ENCODE data around the gene TOMM20. TPM values are rescaled to one million over a fixed set of nuclear protein-coding genes. Genes with fewer than 3 reads are reported as not detected.

The TOMM20 gene
- total and polyA plus RNA-seq, 9 of the 15 experiments (the other 6 are each of a cell fraction or from before 2014, with no cell fraction given), result 70.6 to 334 (median 159) TPM

DNA sequence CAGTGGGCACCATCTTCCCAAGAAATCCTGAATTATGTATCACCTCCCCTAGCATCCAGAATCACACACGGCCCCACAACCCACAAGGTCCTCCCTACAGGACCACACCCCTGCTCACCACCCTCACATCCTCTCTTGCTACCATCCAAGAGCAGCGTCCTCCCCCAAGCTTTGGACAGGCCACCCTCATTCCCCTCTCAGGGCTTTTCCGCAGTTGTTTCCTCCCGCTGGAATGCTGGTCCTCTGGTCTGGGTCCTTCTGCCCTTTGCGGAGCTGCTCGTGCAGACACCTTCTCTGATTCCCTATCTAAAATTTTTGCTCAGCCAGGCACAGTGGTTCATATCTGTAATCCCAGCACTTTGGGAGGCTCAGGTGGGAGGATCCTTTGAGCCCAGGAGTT, 56.5 kb downstream of the TOMM20 start:
- ATAC-seq (no peak), DNase-seq (ENCODE audit: extremely low read depth in 1 of 4, low spot score in 3 of 4) (no peak), FAIRE-seq (no peak)
- Histone ChIP-seq H3K36me3 (ENCODE audit: control insufficient read depth, insufficient read depth, low read length) (no peaks in the 10 kb centered on the region), H3K79me2 (ENCODE audit: control insufficient read depth, insufficient read depth, low read length) (no peaks in the 10 kb centered on the region), H3K27ac (ENCODE audit: extremely low read depth, low read depth, low read length) (no peak overlapping the region), H3K9me3 (replicated peaks; ENCODE audit: control insufficient read depth, insufficient read depth, low read depth, low read length) (no peaks in the 10 kb centered on the region), H3K4me1 (replicated peaks in 1 of 2; ENCODE audit: control insufficient read depth in 2 of 2, insufficient read depth in 2 of 2, low read length in 2 of 2) (peaks cover 38 to 40% of the 10 kb centered on the region in 2 experiments), H3K9me1 (ENCODE audit: control insufficient read depth, insufficient read depth, low read length) (peaks cover 3% of the 10 kb centered on the region), H3K4me2 (ENCODE audit: insufficient read depth, low read length) (no peak overlapping the region), H3K27me3 (ENCODE audit: control insufficient read depth in 2 of 2, insufficient read depth in 2 of 2, low read length in 2 of 2) (no peaks in the 10 kb centered on the region), H4K20me1 (replicated peaks; ENCODE audit: control insufficient read depth, insufficient read depth, low read length) (no peaks in the 10 kb centered on the region), H3K4me3 (no peak overlapping the region), H3K9ac (ENCODE audit: insufficient read depth in 1 of 2, low read depth in 2 of 2, low read length in 2 of 2) (no peak overlapping the region), H2AFZ (ENCODE audit: low read depth, low read length) (no peak overlapping the region)
- peak; percentile 62 for TF ChIP-seq ZNF263 (CRISPR knock-in tag; IDR thresholded peaks at IDR 0.05; ENCODE audit: borderline replicate concordance)
- TF ChIP-seq, protein P1, sequence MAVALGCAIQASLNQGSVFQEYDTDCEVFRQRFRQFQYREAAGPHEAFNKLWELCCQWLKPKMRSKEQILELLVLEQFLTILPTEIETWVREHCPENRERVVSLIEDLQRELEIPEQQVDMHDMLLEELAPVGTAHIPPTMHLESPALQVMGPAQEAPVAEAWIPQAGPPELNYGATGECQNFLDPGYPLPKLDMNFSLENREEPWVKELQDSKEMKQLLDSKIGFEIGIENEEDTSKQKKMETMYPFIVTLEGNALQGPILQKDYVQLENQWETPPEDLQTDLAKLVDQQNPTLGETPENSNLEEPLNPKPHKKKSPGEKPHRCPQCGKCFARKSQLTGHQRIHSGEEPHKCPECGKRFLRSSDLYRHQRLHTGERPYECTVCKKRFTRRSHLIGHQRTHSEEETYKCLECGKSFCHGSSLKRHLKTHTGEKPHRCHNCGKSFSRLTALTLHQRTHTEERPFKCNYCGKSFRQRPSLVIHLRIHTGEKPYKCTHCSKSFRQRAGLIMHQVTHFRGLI (CRISPR knock-in tag; IDR thresholded peaks at IDR 0.05), result no peak
- 13% methylated on average over 6 of the region's 6 CpGs for WGBS (ENCODE audit: insufficient coverage, low coverage, missing lambda C conversion rate)
- no TSS peak for BruUV-seq (replicated peaks)
- ChIA-PET CTCF (ENCODE audit: low intra/inter-chr PET ratio) (no interaction called here), POLR2A (no interaction called here)
- in situ Hi-C loops (cut with MboI), result no loop called here
- intact Hi-C loops (cut with micrococcal nuclease), result no loop called here

DNA sequence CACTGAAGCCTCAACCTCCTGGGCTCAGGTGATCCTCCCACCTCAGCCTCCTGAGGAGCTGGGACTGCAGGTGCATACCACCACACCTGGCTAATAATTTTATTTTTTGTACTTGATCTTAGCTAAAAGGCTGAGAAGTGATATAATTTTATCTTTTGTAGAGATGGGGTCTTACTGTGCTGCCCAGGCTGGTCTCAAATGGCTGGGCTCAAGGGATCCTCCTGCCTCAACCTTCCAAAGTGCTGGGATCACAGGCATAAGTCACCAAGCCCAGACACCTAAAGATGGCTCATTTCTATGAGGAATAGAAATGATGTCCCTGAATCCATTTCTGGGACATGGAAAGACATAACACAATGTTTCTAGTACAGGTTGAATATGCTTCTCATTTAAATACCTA, 57.8 kb downstream of the TOMM20 start:
- Histone ChIP-seq H4K20me1 (replicated peaks; ENCODE audit: control insufficient read depth, insufficient read depth, low read length) (no peaks in the 10 kb centered on the region), H3K27me3 (ENCODE audit: control insufficient read depth in 2 of 2, insufficient read depth in 2 of 2, low read length in 2 of 2) (no peaks in the 10 kb centered on the region), H3K4me2 (ENCODE audit: insufficient read depth, low read length) (no peak overlapping the region), H3K79me2 (ENCODE audit: control insufficient read depth, insufficient read depth, low read length) (no peaks in the 10 kb centered on the region), H3K9me1 (ENCODE audit: control insufficient read depth, insufficient read depth, low read length) (peaks cover 3% of the 10 kb centered on the region), H3K4me1 (replicated peaks in 1 of 2; ENCODE audit: control insufficient read depth in 2 of 2, insufficient read depth in 2 of 2, low read length in 2 of 2) (peaks cover 37 to 40% of the 10 kb centered on the region in 2 experiments), H3K36me3 (ENCODE audit: control insufficient read depth, insufficient read depth, low read length) (no peaks in the 10 kb centered on the region), H2AFZ (ENCODE audit: low read depth, low read length) (no peak overlapping the region), H3K4me3 (no peak overlapping the region), H3K9me3 (replicated peaks; ENCODE audit: control insufficient read depth, insufficient read depth, low read depth, low read length) (no peaks in the 10 kb centered on the region), H3K27ac (ENCODE audit: extremely low read depth, low read depth, low read length) (no peak overlapping the region), H3K9ac (ENCODE audit: insufficient read depth in 1 of 2, low read depth in 2 of 2, low read length in 2 of 2) (no peak overlapping the region)
- in situ Hi-C loops (cut with MboI), result no loop called here
- BruUV-seq (replicated peaks), result no TSS peak
- ATAC-seq, result no peak
- intact Hi-C loops (cut with micrococcal nuclease), result no loop called here
- no peak for FAIRE-seq
- ChIA-PET CTCF (ENCODE audit: low intra/inter-chr PET ratio) (no interaction called here), POLR2A (interaction anchor here (0.8 kb wide), 1 partner anchor 25 kb away, joined by 3 read pairs; no protein-coding TSS in a partner anchor)
- DNase-seq (ENCODE audit: extremely low read depth in 1 of 4, low spot score in 3 of 4), result no peak
- TF ChIP-seq, protein P2, sequence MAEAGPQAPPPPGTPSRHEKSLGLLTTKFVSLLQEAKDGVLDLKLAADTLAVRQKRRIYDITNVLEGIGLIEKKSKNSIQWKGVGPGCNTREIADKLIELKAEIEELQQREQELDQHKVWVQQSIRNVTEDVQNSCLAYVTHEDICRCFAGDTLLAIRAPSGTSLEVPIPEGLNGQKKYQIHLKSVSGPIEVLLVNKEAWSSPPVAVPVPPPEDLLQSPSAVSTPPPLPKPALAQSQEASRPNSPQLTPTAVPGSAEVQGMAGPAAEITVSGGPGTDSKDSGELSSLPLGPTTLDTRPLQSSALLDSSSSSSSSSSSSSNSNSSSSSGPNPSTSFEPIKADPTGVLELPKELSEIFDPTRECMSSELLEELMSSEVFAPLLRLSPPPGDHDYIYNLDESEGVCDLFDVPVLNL (CRISPR knock-in tag; IDR thresholded peaks at IDR 0.05; ENCODE audit: low read depth), result no peak
- TF ChIP-seq, protein P3, sequence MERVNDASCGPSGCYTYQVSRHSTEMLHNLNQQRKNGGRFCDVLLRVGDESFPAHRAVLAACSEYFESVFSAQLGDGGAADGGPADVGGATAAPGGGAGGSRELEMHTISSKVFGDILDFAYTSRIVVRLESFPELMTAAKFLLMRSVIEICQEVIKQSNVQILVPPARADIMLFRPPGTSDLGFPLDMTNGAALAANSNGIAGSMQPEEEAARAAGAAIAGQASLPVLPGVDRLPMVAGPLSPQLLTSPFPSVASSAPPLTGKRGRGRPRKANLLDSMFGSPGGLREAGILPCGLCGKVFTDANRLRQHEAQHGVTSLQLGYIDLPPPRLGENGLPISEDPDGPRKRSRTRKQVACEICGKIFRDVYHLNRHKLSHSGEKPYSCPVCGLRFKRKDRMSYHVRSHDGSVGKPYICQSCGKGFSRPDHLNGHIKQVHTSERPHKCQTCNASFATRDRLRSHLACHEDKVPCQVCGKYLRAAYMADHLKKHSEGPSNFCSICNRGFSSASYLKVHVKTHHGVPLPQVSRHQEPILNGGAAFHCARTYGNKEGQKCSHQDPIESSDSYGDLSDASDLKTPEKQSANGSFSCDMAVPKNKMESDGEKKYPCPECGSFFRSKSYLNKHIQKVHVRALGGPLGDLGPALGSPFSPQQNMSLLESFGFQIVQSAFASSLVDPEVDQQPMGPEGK (CRISPR knock-in tag; IDR thresholded peaks at IDR 0.05; ENCODE audit: borderline replicate concordance), result no peak
- TF ChIP-seq RUNX1 (IDR thresholded peaks at IDR 0.05; ENCODE audit: low read depth) (no peak), TGIF2 (CRISPR knock-in tag; IDR thresholded peaks at IDR 0.05) (no peak), CCNT2 (IDR thresholded peaks at IDR 0.05; ENCODE audit: borderline replicate concordance, extremely low read depth, insufficient read length, low read depth, low read length) (no peak), HMGN3 (IDR thresholded peaks at IDR 0.05; ENCODE audit: borderline replicate concordance, extremely low read depth, insufficient read length, low read depth, low read length) (no peak), RBM34 (IDR thresholded peaks at IDR 0.05; ENCODE audit: borderline replicate concordance, insufficient read depth, low read length) (no peak), ZNF24 (IDR thresholded peaks at IDR 0.05) (no peak)
